DOHH2 (cell line): ENCODE measurements around the gene EVC.

Experiments
- H3F3A ChIP-seq: fragments of 200-600 bp; sonication (generic), shearing (Covaris generic); 2 replicates; pipeline ENCODE4 v1.6.0; 2016; ENCODE audit warnings: antibody characterized with exemption, mild to moderate bottlenecking; ENCODE audit not compliant: control insufficient read depth, insufficient read depth
- H3K27ac ChIP-seq: fragments of 200-600 bp; sonication (generic); 2 replicates; pipeline ENCODE4 v1.5.1; 2014; ENCODE audit warnings: low read depth, mild to moderate bottlenecking, low read length, moderate library complexity
- H3K27me3 ChIP-seq: fragments of 200-600 bp; sonication (generic); 2 replicates; pipeline ENCODE4 v1.6.1; 2014; ENCODE audit warnings: mild to moderate bottlenecking, low read length, mixed read lengths; ENCODE audit not compliant: control insufficient read depth
- H3K36me3 ChIP-seq: fragments of 200-600 bp; sonication (generic); 2 replicates; pipeline ENCODE4 v1.6.1; 2014; ENCODE audit warnings: mild to moderate bottlenecking, low read length, moderate library complexity, mixed read lengths; ENCODE audit not compliant: control insufficient read depth
- H3K4me1 ChIP-seq: fragments of 200-600 bp; sonication (generic); 2 replicates; pipeline ENCODE4 v1.6.1; 2014; ENCODE audit warnings: mild to moderate bottlenecking, low read length, mixed read lengths; ENCODE audit not compliant: control insufficient read depth
- H3K4me2 ChIP-seq: fragments of 200-600 bp; sonication (generic); 2 replicates; pipeline ENCODE4 v1.6.0; 2014; ENCODE audit warnings: mild to moderate bottlenecking, low read length, moderate library complexity
- H3K4me3 ChIP-seq: fragments of 200-600 bp; sonication (generic); 2 replicates; pipeline ENCODE4 v1.5.1; 2014; ENCODE audit warnings: mild to moderate bottlenecking, low read length, mixed read lengths
- H3K79me2 ChIP-seq: fragments of 200-600 bp; sonication (generic); 2 replicates; pipeline ENCODE4 v1.6.1; 2014; ENCODE audit warnings: mild to moderate bottlenecking, low read length, mixed read lengths; ENCODE audit not compliant: control insufficient read depth
- H3K9me2 ChIP-seq: fragments of 200-600 bp; sonication (generic); replicated peaks from 2 replicates; pipeline ENCODE4 v1.6.1; 2014; ENCODE audit warnings: mild to moderate bottlenecking, low read length, mixed read lengths; ENCODE audit not compliant: control insufficient read depth
- H3K9me3 ChIP-seq: fragments of 200-600 bp; sonication (generic); 2 replicates; pipeline ENCODE4 v1.6.1; 2014; ENCODE audit warnings: antibody characterized with exemption, low read length, mixed read lengths; ENCODE audit not compliant: control insufficient read depth, insufficient read depth
- H4K20me1 ChIP-seq: fragments of 200-600 bp; sonication (generic); 2 replicates; pipeline ENCODE4 v1.6.0; 2014; ENCODE audit warnings: low read depth, mild to moderate bottlenecking, antibody characterized with exemption, low read length, moderate library complexity; ENCODE audit not compliant: control insufficient read depth, insufficient read depth
- EZH2phosphoT487 ChIP-seq: fragments of 200-600 bp; sonication (generic); IDR thresholded peaks from 2 replicates; pipeline ENCODE4 v1.6.1; 2017; ENCODE audit warnings: borderline replicate concordance, mild to moderate bottlenecking, antibody characterized with exemption, low read length, moderate library complexity, mixed read lengths
- TF ChIP-seq, protein P1 (sequence below): fragments of 200-600 bp; sonication (generic); IDR thresholded peaks from one replicate; pipeline ENCODE4 v1.5.1; 2014; ENCODE audit warnings: antibody characterized with exemption, mild to moderate bottlenecking, low read depth, low read length; ENCODE audit not compliant: poor library complexity, severe bottlenecking

Gene EVC

DNA sequence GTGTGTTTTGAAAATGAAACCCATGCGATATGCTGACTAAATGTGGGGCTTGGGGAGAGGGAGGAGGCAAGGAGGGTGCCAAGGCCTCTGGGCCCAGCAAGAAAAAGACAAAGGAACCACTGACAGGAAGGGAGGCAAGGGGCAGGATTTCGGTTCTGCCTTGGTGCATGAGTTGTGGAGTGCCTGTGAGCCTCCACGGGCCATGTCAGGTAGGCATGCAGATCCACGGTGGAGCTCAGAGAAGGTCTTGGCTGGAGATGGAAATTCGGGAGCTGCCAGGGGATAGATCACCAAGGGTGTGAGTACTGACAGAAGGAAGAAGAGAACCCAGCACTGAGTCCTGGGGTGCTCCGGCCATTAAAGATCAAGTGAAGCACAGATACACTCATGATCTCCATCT lies 6.7 kb upstream of the EVC start:
- H3F3A ChIP-seq = no peaks in the 10 kb centered on the region
- H3K4me1 ChIP-seq = no peaks in the 10 kb centered on the region
- H3K9me3 ChIP-seq = no peaks in the 10 kb centered on the region
- H3K4me3 ChIP-seq = no peak overlapping the region
- H3K27me3 ChIP-seq = no peaks in the 10 kb centered on the region
- H3K36me3 ChIP-seq = no peaks in the 10 kb centered on the region
- no peak overlapping the region for H3K27ac ChIP-seq
- H4K20me1 ChIP-seq = no peaks in the 10 kb centered on the region
- no peaks in the 10 kb centered on the region for H3K9me2 ChIP-seq
- H3K4me2 ChIP-seq = no peak overlapping the region
- H3K79me2 ChIP-seq = no peaks in the 10 kb centered on the region
- TF ChIP-seq EZH2phosphoT487 = no peak
- TF ChIP-seq, protein P1, sequence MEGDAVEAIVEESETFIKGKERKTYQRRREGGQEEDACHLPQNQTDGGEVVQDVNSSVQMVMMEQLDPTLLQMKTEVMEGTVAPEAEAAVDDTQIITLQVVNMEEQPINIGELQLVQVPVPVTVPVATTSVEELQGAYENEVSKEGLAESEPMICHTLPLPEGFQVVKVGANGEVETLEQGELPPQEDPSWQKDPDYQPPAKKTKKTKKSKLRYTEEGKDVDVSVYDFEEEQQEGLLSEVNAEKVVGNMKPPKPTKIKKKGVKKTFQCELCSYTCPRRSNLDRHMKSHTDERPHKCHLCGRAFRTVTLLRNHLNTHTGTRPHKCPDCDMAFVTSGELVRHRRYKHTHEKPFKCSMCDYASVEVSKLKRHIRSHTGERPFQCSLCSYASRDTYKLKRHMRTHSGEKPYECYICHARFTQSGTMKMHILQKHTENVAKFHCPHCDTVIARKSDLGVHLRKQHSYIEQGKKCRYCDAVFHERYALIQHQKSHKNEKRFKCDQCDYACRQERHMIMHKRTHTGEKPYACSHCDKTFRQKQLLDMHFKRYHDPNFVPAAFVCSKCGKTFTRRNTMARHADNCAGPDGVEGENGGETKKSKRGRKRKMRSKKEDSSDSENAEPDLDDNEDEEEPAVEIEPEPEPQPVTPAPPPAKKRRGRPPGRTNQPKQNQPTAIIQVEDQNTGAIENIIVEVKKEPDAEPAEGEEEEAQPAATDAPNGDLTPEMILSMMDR = no peak

DNA sequence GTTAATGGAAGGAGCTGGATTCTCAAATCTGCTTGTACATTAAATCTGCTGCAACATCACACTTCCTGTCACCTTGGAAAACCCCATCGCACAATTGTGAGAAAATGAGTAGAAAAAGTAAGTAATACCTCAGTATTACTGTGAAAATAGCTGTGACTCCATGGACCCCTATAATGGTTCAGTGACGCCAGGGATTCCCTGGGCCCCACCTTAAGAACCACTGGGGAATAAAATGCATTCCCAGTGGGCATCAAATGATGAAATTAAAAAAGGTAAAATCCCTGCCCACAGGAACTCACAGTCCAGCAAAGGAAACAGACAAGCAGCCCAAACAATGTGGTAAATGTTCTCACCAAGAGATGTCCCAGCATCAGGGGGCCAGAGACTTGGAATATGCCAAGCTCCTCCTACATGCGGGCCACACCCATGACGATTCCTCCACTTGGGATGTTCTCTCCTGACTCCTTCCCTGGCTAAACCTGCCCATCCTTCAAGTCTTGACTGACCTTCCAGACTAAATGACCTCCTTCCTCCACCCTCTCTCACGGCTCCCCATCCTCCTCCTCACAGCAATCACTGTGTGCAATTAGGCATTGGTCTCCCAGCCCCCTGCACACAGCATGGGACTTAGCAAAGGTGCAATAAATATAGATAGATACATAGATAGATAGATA lies 5.2 kb upstream of the EVC start:
- no peaks in the 10 kb centered on the region for H3K36me3 ChIP-seq
- no peaks in the 10 kb centered on the region for H3K9me3 ChIP-seq
- H3K27ac ChIP-seq = no peak overlapping the region
- no peaks in the 10 kb centered on the region for H3K4me1 ChIP-seq
- H3K4me2 ChIP-seq = no peak overlapping the region
- H3K4me3 ChIP-seq = no peak overlapping the region
- H3F3A ChIP-seq = no peaks in the 10 kb centered on the region
- no peaks in the 10 kb centered on the region for H3K79me2 ChIP-seq
- H3K9me2 ChIP-seq = no peaks in the 10 kb centered on the region
- TF ChIP-seq, protein P1 = no peak
- no peak for TF ChIP-seq EZH2phosphoT487
- no peaks in the 10 kb centered on the region for H3K27me3 ChIP-seq
- no peaks in the 10 kb centered on the region for H4K20me1 ChIP-seq

DNA sequence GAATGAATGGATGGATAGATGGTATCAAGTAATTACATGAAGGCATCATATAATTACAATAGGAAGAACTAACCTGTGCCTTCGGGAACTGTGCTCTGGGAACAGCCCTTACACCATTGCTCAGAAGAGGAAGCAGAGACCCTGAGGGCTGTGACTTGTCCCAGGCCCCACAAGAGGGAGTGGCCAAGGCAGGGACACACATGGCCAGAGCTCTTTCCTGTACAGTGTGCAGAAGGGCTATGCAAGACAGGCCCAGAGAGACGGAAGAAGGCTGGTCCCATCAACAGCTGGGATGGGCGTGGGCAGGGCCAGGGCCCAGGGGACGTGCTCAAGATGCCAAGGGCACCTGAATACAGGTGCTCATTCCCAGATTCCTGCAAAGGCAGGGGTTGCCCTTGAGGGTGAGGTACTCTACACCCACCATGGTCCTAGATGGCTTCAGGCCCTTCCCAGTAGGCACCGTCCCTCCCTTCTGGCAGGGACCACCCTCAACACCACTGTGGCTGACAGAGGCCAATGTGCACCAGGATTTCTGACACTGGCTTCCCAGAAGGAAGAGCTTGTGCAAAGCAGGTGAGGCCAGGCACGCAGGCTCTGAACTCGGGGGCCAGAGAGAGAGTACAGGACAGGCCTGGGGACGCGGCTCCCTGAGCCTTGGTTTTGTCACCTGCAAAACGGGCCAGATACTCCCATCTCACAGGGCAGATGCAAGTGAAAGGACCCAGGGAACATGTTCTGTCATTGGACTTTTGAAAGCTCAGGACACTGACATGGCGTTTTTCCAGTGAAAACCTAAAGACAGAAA lies 4.3 kb upstream of the EVC start:
- H3K36me3 ChIP-seq = no peaks in the 10 kb centered on the region
- no peaks in the 10 kb centered on the region for H3F3A ChIP-seq
- H3K9me2 ChIP-seq = no peaks in the 10 kb centered on the region
- H3K4me2 ChIP-seq = no peak overlapping the region
- no peaks in the 10 kb centered on the region for H3K4me1 ChIP-seq
- TF ChIP-seq EZH2phosphoT487 = no peak
- TF ChIP-seq, protein P1 = no peak
- no peaks in the 10 kb centered on the region for H4K20me1 ChIP-seq
- H3K27me3 ChIP-seq = no peaks in the 10 kb centered on the region
- H3K4me3 ChIP-seq = no peak overlapping the region
- H3K9me3 ChIP-seq = no peaks in the 10 kb centered on the region
- no peak overlapping the region for H3K27ac ChIP-seq
- H3K79me2 ChIP-seq = no peaks in the 10 kb centered on the region
